SK-N-SH treated with all-trans-retinoic acid at 6 μM for 48 hours (cell line): ENCODE results near the gene TNFRSF8.
A peak's percentile ranks its signal among the peaks of the same experiment; 100 is the strongest.

Experiments used
- ATAC-seq: fragments of 200-7000 bp; cut with Tn5 transposase; 3 replicates; pipeline ENCODE4 v1.9.1; 2020; ENCODE audit warnings: mild to moderate bottlenecking, moderate library complexity
- ARNTL ChIP-seq: fragments of 450-650 bp; formaldehyde crosslinking; IDR thresholded peaks from 2 replicates; pipeline ENCODE4 v1.5.0; 2020; ENCODE audit warnings: low read depth, mild to moderate bottlenecking, moderate library complexity, borderline replicate concordance
- CSDC2 ChIP-seq: fragments of 250-450 bp; sonication (Bioruptor Pico); IDR thresholded peaks from 2 replicates; pipeline ENCODE4 v1.5.0; 2020; ENCODE audit warnings: mild to moderate bottlenecking, moderate library complexity
- ESRRG ChIP-seq: fragments of 250-450 bp; sonication (Bioruptor Pico); IDR thresholded peaks from 2 replicates; pipeline ENCODE4 v1.6.1; 2021; ENCODE audit warnings: mild to moderate bottlenecking
- GLIS3 ChIP-seq: fragments of 250-450 bp; sonication (Bioruptor Pico); IDR thresholded peaks from 2 replicates; pipeline ENCODE4 v1.5.0; 2020; ENCODE audit warnings: mild to moderate bottlenecking, moderate library complexity
- ISL1 ChIP-seq: fragments of 250-450 bp; sonication (Bioruptor Pico); IDR thresholded peaks from 2 replicates; pipeline ENCODE4 v2.1.2; 2022; ENCODE audit warnings: mild to moderate bottlenecking, moderate library complexity
- OSR1 ChIP-seq: fragments of 250-450 bp; sonication (Bioruptor Pico); IDR thresholded peaks from 2 replicates; pipeline ENCODE4 v1.8.0; 2022; ENCODE audit warnings: moderate library complexity, mild to moderate bottlenecking, inconsistent platforms
- PPARA ChIP-seq: fragments of 250-450 bp; sonication (Bioruptor Pico); IDR thresholded peaks from 2 replicates; pipeline ENCODE4 v1.5.0; 2020; ENCODE audit warnings: mild to moderate bottlenecking, borderline replicate concordance
- RARB ChIP-seq: fragments of 250-450 bp; sonication (Bioruptor Pico); IDR thresholded peaks from 2 replicates; pipeline ENCODE4 v1.8.0; 2021; ENCODE audit warnings: mild to moderate bottlenecking, moderate library complexity
- TCF4 ChIP-seq: fragments of 250-450 bp; sonication (Bioruptor Pico); IDR thresholded peaks from 2 replicates; pipeline ENCODE4 v1.8.0; 2021; ENCODE audit warnings: mild to moderate bottlenecking, moderate library complexity, borderline replicate concordance
- TOX ChIP-seq: fragments of 250-450 bp; sonication (Bioruptor Pico); IDR thresholded peaks from 2 replicates; pipeline ENCODE4 v1.8.0; 2021; ENCODE audit warnings: mild to moderate bottlenecking, moderate library complexity, borderline replicate concordance
- ZC3H10 ChIP-seq: fragments of 250-450 bp; sonication (Bioruptor Pico); IDR thresholded peaks from 2 replicates; pipeline ENCODE4 v1.5.1; 2021; ENCODE audit warnings: mild to moderate bottlenecking, moderate library complexity
- ZFP3 ChIP-seq: fragments of 250-450 bp; sonication (Bioruptor Pico); IDR thresholded peaks from 2 replicates; pipeline ENCODE4 v1.5.0; 2020; ENCODE audit warnings: mild to moderate bottlenecking, moderate library complexity
- ZFP30 ChIP-seq: fragments of 450-650 bp; formaldehyde crosslinking; IDR thresholded peaks from 2 replicates; pipeline ENCODE4 v1.5.0; 2022; ENCODE audit warnings: mild to moderate bottlenecking, moderate library complexity
- ZNF565 ChIP-seq: fragments of 450-650 bp; formaldehyde crosslinking; conservative IDR thresholded peaks from 2 replicates; pipeline ENCODE4 v1.5.0; 2020; ENCODE audit warnings: low read depth, mild to moderate bottlenecking, moderate library complexity
- ZNF70 ChIP-seq: fragments of 450-650 bp; formaldehyde crosslinking; IDR thresholded peaks from 2 replicates; pipeline ENCODE4 v1.5.0; 2020; ENCODE audit warnings: mild to moderate bottlenecking, moderate library complexity
- ZNF8 ChIP-seq: fragments of 450-650 bp; formaldehyde crosslinking; IDR thresholded peaks from 2 replicates; pipeline ENCODE4 v1.5.0; 2020; ENCODE audit warnings: mild to moderate bottlenecking, moderate library complexity
- TF ChIP-seq, protein P1 (sequence below): fragments of 250-450 bp; sonication (Bioruptor Pico); IDR thresholded peaks from 2 replicates; pipeline ENCODE4 v1.5.0; 2020; ENCODE audit warnings: mild to moderate bottlenecking, moderate library complexity
- TF ChIP-seq, protein P2 (sequence below): fragments of 250-450 bp; sonication (Bioruptor Pico); IDR thresholded peaks from 2 replicates; pipeline ENCODE4 v1.5.1; 2021; ENCODE audit warnings: mild to moderate bottlenecking, moderate library complexity
- TF ChIP-seq, protein P3 (sequence below): fragments of 250-450 bp; sonication (Bioruptor Pico); IDR thresholded peaks from 2 replicates; pipeline ENCODE4 v1.8.0; 2021; ENCODE audit warnings: low read depth, mild to moderate bottlenecking, moderate library complexity, borderline replicate concordance
- TF ChIP-seq, protein P4 (sequence below): fragments of 250-450 bp; sonication (Bioruptor Pico); IDR thresholded peaks from 2 replicates; pipeline ENCODE4 v1.5.1; 2020; ENCODE audit warnings: low read depth, mild to moderate bottlenecking, moderate library complexity

The TNFRSF8 gene

DNA sequence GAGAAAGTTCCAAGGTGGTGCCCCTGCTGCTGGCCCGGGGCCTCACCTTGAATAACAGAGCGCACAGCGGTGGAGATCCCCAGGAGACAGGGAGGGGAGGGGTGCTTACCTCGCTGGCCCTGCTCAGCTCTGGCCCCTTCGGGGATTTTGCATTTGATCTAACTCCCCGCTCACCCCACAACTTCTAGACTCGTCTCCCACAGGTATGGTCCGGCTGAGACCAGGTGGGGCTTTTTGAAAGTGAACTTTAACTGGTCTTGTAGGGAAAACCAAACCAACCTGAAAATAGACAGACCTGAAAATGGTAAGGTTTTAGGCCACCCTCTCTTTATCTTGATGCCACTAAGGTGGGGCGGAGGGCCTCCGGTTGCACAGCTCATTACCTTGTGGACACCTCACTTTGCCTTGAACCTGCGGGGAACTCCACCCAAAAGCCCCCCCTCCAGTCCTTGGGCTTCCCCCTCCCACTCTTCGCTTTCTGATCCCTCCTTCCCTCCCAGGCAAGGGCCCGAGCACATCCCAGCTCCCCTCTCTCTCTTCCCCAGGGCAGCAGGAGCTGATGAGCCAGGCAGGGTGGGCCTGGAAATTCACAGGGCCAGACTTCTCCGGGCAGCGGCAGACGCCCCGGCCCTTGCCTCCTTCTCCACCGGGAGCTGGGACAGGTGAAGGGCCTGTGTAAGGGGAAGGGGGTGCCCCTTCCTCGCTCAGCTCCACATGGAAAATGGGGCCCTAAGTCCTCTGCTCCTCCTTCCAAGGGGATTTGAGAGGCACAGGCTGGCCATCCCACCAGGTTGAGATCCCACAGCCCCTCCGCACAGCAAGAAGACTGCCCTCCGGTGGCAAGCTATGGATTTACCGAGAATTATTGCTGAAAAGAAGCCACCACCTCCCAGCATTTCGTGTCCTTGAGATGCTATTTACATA lies 16.1 kb downstream of the TNFRSF8 start:
- TF ChIP-seq, protein P1, sequence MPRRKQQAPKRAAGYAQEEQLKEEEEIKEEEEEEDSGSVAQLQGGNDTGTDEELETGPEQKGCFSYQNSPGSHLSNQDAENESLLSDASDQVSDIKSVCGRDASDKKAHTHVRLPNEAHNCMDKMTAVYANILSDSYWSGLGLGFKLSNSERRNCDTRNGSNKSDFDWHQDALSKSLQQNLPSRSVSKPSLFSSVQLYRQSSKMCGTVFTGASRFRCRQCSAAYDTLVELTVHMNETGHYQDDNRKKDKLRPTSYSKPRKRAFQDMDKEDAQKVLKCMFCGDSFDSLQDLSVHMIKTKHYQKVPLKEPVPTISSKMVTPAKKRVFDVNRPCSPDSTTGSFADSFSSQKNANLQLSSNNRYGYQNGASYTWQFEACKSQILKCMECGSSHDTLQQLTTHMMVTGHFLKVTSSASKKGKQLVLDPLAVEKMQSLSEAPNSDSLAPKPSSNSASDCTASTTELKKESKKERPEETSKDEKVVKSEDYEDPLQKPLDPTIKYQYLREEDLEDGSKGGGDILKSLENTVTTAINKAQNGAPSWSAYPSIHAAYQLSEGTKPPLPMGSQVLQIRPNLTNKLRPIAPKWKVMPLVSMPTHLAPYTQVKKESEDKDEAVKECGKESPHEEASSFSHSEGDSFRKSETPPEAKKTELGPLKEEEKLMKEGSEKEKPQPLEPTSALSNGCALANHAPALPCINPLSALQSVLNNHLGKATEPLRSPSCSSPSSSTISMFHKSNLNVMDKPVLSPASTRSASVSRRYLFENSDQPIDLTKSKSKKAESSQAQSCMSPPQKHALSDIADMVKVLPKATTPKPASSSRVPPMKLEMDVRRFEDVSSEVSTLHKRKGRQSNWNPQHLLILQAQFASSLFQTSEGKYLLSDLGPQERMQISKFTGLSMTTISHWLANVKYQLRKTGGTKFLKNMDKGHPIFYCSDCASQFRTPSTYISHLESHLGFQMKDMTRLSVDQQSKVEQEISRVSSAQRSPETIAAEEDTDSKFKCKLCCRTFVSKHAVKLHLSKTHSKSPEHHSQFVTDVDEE, result no peak
- TF ChIP-seq GLIS3 (CRISPR knock-in tag) (no peak), ZNF565 (CRISPR knock-in tag) (no peak), CSDC2 (CRISPR knock-in tag) (no peak), TCF4 (CRISPR knock-in tag) (no peak), ZFP30 (CRISPR knock-in tag) (no peak), ESRRG (CRISPR knock-in tag) (no peak), PPARA (CRISPR knock-in tag) (no peak), ISL1 (CRISPR knock-in tag) (no peak), ZFP3 (no peak), ZNF70 (no peak), TOX (CRISPR knock-in tag) (no peak)
- TF ChIP-seq, protein P2, sequence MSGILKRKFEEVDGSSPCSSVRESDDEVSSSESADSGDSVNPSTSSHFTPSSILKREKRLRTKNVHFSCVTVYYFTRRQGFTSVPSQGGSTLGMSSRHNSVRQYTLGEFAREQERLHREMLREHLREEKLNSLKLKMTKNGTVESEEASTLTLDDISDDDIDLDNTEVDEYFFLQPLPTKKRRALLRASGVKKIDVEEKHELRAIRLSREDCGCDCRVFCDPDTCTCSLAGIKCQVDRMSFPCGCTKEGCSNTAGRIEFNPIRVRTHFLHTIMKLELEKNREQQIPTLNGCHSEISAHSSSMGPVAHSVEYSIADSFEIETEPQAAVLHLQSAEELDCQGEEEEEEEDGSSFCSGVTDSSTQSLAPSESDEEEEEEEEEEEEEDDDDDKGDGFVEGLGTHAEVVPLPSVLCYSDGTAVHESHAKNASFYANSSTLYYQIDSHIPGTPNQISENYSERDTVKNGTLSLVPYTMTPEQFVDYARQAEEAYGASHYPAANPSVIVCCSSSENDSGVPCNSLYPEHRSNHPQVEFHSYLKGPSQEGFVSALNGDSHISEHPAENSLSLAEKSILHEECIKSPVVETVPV (CRISPR knock-in tag), result no peak
- TF ChIP-seq, protein P3, sequence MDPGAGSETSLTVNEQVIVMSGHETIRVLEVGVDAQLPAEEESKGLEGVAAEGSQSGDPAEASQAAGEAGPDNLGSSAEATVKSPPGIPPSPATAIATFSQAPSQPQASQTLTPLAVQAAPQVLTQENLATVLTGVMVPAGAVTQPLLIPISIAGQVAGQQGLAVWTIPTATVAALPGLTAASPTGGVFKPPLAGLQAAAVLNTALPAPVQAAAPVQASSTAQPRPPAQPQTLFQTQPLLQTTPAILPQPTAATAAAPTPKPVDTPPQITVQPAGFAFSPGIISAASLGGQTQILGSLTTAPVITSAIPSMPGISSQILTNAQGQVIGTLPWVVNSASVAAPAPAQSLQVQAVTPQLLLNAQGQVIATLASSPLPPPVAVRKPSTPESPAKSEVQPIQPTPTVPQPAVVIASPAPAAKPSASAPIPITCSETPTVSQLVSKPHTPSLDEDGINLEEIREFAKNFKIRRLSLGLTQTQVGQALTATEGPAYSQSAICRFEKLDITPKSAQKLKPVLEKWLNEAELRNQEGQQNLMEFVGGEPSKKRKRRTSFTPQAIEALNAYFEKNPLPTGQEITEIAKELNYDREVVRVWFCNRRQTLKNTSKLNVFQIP, result no peak
- ATAC-seq, result peak; percentile 86

DNA sequence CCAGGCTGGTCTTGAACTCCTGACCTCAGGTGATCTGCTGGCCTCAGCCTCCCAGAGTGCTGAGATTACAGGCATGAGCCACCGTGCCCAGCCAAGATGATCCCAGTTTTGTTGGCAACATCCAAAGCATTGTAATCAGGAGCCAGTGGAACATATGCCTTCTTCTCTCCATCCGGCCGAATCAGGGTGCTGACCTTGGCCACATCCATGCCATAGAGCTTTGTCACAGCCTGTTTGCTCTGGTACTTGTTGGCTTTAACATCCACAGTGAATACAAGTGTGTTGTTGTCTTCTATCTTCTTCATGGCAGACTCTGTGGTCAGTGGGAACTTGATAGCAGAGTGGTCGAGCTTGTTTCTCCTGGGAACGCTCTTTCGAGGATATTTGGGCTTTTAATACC lies 17.1 kb downstream of the TNFRSF8 start:
- TF ChIP-seq, protein P4, sequence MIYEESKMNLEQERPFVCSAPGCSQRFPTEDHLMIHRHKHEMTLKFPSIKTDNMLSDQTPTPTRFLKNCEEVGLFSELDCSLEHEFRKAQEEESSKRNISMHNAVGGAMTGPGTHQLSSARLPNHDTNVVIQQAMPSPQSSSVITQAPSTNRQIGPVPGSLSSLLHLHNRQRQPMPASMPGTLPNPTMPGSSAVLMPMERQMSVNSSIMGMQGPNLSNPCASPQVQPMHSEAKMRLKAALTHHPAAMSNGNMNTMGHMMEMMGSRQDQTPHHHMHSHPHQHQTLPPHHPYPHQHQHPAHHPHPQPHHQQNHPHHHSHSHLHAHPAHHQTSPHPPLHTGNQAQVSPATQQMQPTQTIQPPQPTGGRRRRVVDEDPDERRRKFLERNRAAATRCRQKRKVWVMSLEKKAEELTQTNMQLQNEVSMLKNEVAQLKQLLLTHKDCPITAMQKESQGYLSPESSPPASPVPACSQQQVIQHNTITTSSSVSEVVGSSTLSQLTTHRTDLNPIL (CRISPR knock-in tag), result no peak
- TF ChIP-seq ZNF8 (no peak), ZFP3 (no peak), PPARA (CRISPR knock-in tag) (no peak), TOX (CRISPR knock-in tag) (no peak), OSR1 (CRISPR knock-in tag) (no peak), RARB (CRISPR knock-in tag) (no peak), CSDC2 (CRISPR knock-in tag) (no peak), ZC3H10 (no peak), ZNF70 (no peak), ARNTL (CRISPR knock-in tag) (no peak), ISL1 (CRISPR knock-in tag) (no peak), GLIS3 (CRISPR knock-in tag) (no peak), ESRRG (CRISPR knock-in tag) (no peak)
- TF ChIP-seq, protein P2 (CRISPR knock-in tag), result no peak
- TF ChIP-seq, protein P3, result no peak
- TF ChIP-seq, protein P1, result no peak
- TF ChIP-seq, all 23 proteins: peak for 0
- ATAC-seq, result no peak
